OCI-LY1 (cell line): ENCODE results near the gene HLA-DMB.

Experiments used
- H2AFZ ChIP-seq: fragments of 200-600 bp; sonication (generic), shearing (Covaris generic); 2 replicates; pipeline ENCODE4 v1.6.0; 2014; ENCODE audit warnings: antibody characterized with exemption, mild to moderate bottlenecking, low read length
- H3F3A ChIP-seq: fragments of 200-600 bp; sonication (generic), shearing (Covaris generic); 2 replicates; pipeline ENCODE4 v1.6.0; 2014; ENCODE audit warnings: mild to moderate bottlenecking, antibody characterized with exemption, low read length, moderate library complexity; ENCODE audit not compliant: insufficient read depth
- H3K27ac ChIP-seq: fragments of 200-600 bp; sonication (generic); 2 replicates; pipeline ENCODE4 v1.5.1; 2014; ENCODE audit warnings: low read length, mixed run types, mild to moderate bottlenecking, low read depth; ENCODE audit not compliant: poor library complexity, severe bottlenecking
- H3K27me3 ChIP-seq: fragments of 200-600 bp; sonication (generic); 2 replicates; pipeline ENCODE4 v1.6.0; 2014; ENCODE audit warnings: antibody characterized with exemption, mild to moderate bottlenecking, low read length, moderate library complexity; ENCODE audit not compliant: insufficient read depth
- H3K36me3 ChIP-seq: fragments of 200-600 bp; sonication (generic); 2 replicates; pipeline ENCODE4 v1.6.1; 2014; ENCODE audit warnings: mild to moderate bottlenecking, antibody characterized with exemption, low read length, moderate library complexity, mixed read lengths; ENCODE audit not compliant: insufficient read depth
- H3K4me1 ChIP-seq: fragments of 200-600 bp; sonication (generic); 2 replicates; pipeline ENCODE4 v1.5.1; 2014; ENCODE audit warnings: mild to moderate bottlenecking, low read length, moderate library complexity; ENCODE audit not compliant: insufficient read depth, severe bottlenecking
- H3K4me2 ChIP-seq: fragments of 200-600 bp; sonication (generic), shearing (Covaris generic); 2 replicates; pipeline ENCODE4 v1.6.1; 2014; ENCODE audit warnings: low read length
- H3K4me3 ChIP-seq: fragments of 200-600 bp; sonication (generic); 2 replicates; pipeline ENCODE4 v1.5.1; 2014; ENCODE audit warnings: low read length, low read depth, mild to moderate bottlenecking, mixed read lengths; ENCODE audit not compliant: poor library complexity, severe bottlenecking
- H3K79me2 ChIP-seq: fragments of 200-600 bp; shearing (Covaris generic); 2 replicates; pipeline ENCODE4 v1.6.1; 2016; ENCODE audit warnings: mixed run types, low read length, mixed read lengths; ENCODE audit not compliant: insufficient read depth
- H3K9ac ChIP-seq: fragments of 200-600 bp; sonication (generic), shearing (Covaris generic); 2 replicates; pipeline ENCODE4 v1.6.1; 2014; ENCODE audit warnings: mild to moderate bottlenecking, low read length, mixed read lengths
- H3K9me2 ChIP-seq: fragments of 200-600 bp; sonication (generic), shearing (Covaris generic); 2 replicates; pipeline ENCODE4 v1.6.1; 2014; ENCODE audit warnings: low read depth, mild to moderate bottlenecking, low read length, mixed read lengths
- H3K9me3 ChIP-seq: fragments of 200-600 bp; shearing (Covaris generic); 2 replicates; pipeline ENCODE4 v1.6.1; 2014; ENCODE audit warnings: low read length, mixed read lengths
- H4K20me1 ChIP-seq: fragments of 200-600 bp; sonication (generic), shearing (Covaris generic); 2 replicates; pipeline ENCODE4 v1.6.0; 2016; ENCODE audit warnings: mild to moderate bottlenecking, low read length; ENCODE audit not compliant: insufficient read depth
- CTCF ChIP-seq: fragments of 200-600 bp; sonication (generic), shearing (Covaris generic); IDR thresholded peaks from 2 replicates; pipeline ENCODE4 v1.5.1; 2017; ENCODE audit warnings: mild to moderate bottlenecking, antibody characterized with exemption, low read length, moderate library complexity, mixed read lengths
- EZH2 ChIP-seq: fragments of 200-600 bp; sonication (generic), shearing (Covaris generic); IDR thresholded peaks from 2 replicates; pipeline ENCODE4 v1.8.0; 2017; ENCODE audit warnings: borderline replicate concordance, mixed run types, mild to moderate bottlenecking, antibody characterized with exemption, low read length, moderate library complexity, mixed read lengths

The HLA-DMB gene

GRCh38 chr6:32940656-32941213 is at the start of gene HLA-DMB:
HLA-DMB (minus strand) TSS chr6:32941028; CDS start chr6:32940807, 221 bp downstream.
- Histone ChIP-seq H3K9ac (peak within 1 kb of the TSS; percentile 61), H3K4me1 (peaks cover 94% of the 10 kb centered on the region), H3F3A (peaks cover 11% of the 10 kb centered on the region; the same call in 1 of the 2 replicates), H3K36me3 (no peaks in the 10 kb centered on the region), H3K79me2 (no peaks in the 10 kb centered on the region), H3K27ac (peak within 1 kb of the TSS; percentile 99), H3K4me2 (peak within 1 kb of the TSS; percentile 90), H3K9me3 (no peaks in the 10 kb centered on the region), H3K27me3 (no peaks in the 10 kb centered on the region), H2AFZ (no peak within 1 kb of the TSS), H3K9me2 (no peaks in the 10 kb centered on the region), H3K4me3 (peak within 1 kb of the TSS; percentile 52), H4K20me1 (no peaks in the 10 kb centered on the region)
- TF ChIP-seq CTCF = no peak
- TF ChIP-seq EZH2 = no peak

DNA sequence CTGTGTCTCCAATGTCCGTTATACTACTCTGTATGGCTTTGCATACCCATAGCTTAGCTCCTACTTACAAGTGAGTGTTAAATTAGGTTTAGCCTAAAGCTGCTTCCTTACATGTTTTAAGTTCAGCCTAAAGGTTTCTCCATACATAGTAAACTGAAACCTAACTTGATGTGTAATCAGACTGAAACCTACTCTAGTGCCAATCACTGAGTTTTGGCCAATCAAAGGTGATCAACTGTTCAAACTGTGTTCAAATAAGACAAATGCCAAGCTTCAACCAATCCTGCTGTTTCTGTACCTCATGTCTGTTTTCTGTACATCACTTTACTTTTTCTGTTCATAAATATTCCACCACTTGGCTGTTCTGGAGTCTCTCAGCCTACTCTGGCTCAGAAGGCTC is 48.5 kb upstream of the HLA-DMB start:
- no peak overlapping the region for H3K4me2 ChIP-seq
- peaks cover 2% of the 10 kb centered on the region for H3F3A ChIP-seq
- H4K20me1 ChIP-seq = no peaks in the 10 kb centered on the region
- no peaks in the 10 kb centered on the region for H3K9me3 ChIP-seq
- H3K9ac ChIP-seq = no peak overlapping the region
- no peaks in the 10 kb centered on the region for H3K9me2 ChIP-seq
- no peak for TF ChIP-seq EZH2
- no peak for TF ChIP-seq CTCF
- no peaks in the 10 kb centered on the region; the same call in 1 of the 2 replicates for H3K27me3 ChIP-seq
- no peak overlapping the region for H3K4me3 ChIP-seq
- peaks cover 3% of the 10 kb centered on the region for H3K4me1 ChIP-seq
- H3K79me2 ChIP-seq = no peaks in the 10 kb centered on the region
- H3K36me3 ChIP-seq = no peaks in the 10 kb centered on the region; the same call in 1 of the 2 replicates
- no peak overlapping the region for H2AFZ ChIP-seq
- H3K27ac ChIP-seq = no peak overlapping the region

GRCh38 chr6:32984622-32985389 is 44.0 kb upstream of the HLA-DMB start:
- no peaks in the 10 kb centered on the region for H3K27me3 ChIP-seq
- H3K4me3 ChIP-seq = no peak overlapping the region
- peaks cover 38% of the 10 kb centered on the region for H3K36me3 ChIP-seq
- H3K9me3 ChIP-seq = no peaks in the 10 kb centered on the region
- TF ChIP-seq CTCF (peak; percentile 91), EZH2 (no peak)
- H4K20me1 ChIP-seq = no peaks in the 10 kb centered on the region
- H3K27ac ChIP-seq = peak overlapping the region; percentile 75
- H2AFZ ChIP-seq = no peak overlapping the region
- no peaks in the 10 kb centered on the region for H3K9me2 ChIP-seq
- no peak overlapping the region for H3K9ac ChIP-seq
- no peak overlapping the region for H3K4me2 ChIP-seq
- peaks cover 4% of the 10 kb centered on the region for H3K4me1 ChIP-seq
- H3F3A ChIP-seq = peaks cover 41% of the 10 kb centered on the region
- H3K79me2 ChIP-seq = no peaks in the 10 kb centered on the region
